NCI-H1436 (cell line): ENCODE measurements around the gene ARHGAP21.
A peak's percentile ranks its signal among the peaks of the same experiment; 100 is the strongest.
"Not testable (repeated sequence)": the region's sequence is repeated elsewhere in the genome, so short reads cannot be mapped to it uniquely, and the experiment has no call there.

Source experiments
- DNase-seq: peaks from one replicate; lab custom pipeline; 2025; lab: John Stamatoyannopoulos, UW

Gene ARHGAP21

GRCh38 chr10:24625778-24626177 is 97.9 kb downstream of the ARHGAP21 start:
- DNase-seq = no peak

GRCh38 chr10:24623383-24623782 is 100.3 kb downstream of the ARHGAP21 start:
- no peak for DNase-seq

- DNase-seq = no peak
Observed at GRCh38 chr10:24622781-24623301, 100.8 kb downstream of the ARHGAP21 start.

GRCh38 chr10:24621035-24621795 is 102.5 kb downstream of the ARHGAP21 start:
- not testable (repeated sequence) for DNase-seq

- DNase-seq = not testable (repeated sequence)
Observed at GRCh38 chr10:24619994-24620310, 103.7 kb downstream of the ARHGAP21 start.

- DNase-seq = not testable (repeated sequence)
Observed at GRCh38 chr10:24619291-24619993, 104.2 kb downstream of the ARHGAP21 start.

- no peak for DNase-seq
Observed at GRCh38 chr10:24618401-24618800, 105.3 kb downstream of the ARHGAP21 start.

GRCh38 chr10:24617771-24618396 is 105.8 kb downstream of the ARHGAP21 start:
- peak; percentile 31 for DNase-seq

GRCh38 chr10:24616536-24616935 is 107.2 kb downstream of the ARHGAP21 start:
- no peak for DNase-seq

- no peak for DNase-seq
Observed at GRCh38 chr10:24606021-24606420, 117.7 kb downstream of the ARHGAP21 start.

- no peak for DNase-seq
Observed at GRCh38 chr10:24605141-24605540, 118.5 kb downstream of the ARHGAP21 start.

GRCh38 chr10:24603333-24603732 is 120.4 kb downstream of the ARHGAP21 start:
- DNase-seq = no peak

GRCh38 chr10:24597961-24598360 is 125.7 kb downstream of the ARHGAP21 start:
- DNase-seq = no peak

- DNase-seq = no peak
Observed at GRCh38 chr10:24597426-24597825, 126.3 kb downstream of the ARHGAP21 start.

- DNase-seq = no peak
Observed at GRCh38 chr10:24596217-24596930, 127.3 kb downstream of the ARHGAP21 start.

GRCh38 chr10:24590697-24591457 is 132.8 kb downstream of the ARHGAP21 start:
- DNase-seq = no peak

- no peak for DNase-seq
Observed at GRCh38 chr10:24589265-24589664, 134.4 kb downstream of the ARHGAP21 start.

GRCh38 chr10:24579906-24580305 is 143.8 kb downstream of the ARHGAP21 start:
- no peak for DNase-seq

GRCh38 chr10:24579448-24579847 is 144.2 kb downstream of the ARHGAP21 start:
- DNase-seq = no peak

GRCh38 chr10:24575481-24576002 is 148.1 kb downstream of the ARHGAP21 start:
- no peak for DNase-seq

- DNase-seq = no peak
Observed at GRCh38 chr10:24574578-24575155, 149.0 kb downstream of the ARHGAP21 start.
